T1000 (cell line): ENCODE data around the gene NPPB.

Experiments
- DNase-seq: peaks from one replicate; lab custom pipeline; 2025; ENCODE audit warnings: mixed read lengths; lab: John Stamatoyannopoulos, UW

The NPPB gene

DNA sequence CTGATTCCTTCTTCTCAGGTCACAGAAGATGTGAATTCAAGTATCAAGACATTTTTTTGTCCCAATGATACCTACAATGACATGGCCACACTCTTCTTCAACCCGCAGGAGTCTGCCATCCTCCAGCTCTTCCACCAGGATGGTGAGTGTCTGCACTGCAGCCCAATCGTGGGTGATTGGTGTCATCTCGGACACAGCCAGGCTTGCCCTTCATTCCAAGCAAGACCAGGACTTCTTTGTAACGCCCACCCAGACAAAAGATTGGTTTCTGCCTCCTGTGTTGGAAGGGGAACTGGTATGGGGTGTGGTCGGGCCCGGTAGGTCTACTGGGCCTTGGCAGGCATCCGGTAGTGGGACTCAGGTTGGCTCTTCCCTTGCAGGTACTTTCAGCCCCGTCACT is 25.2 kb downstream of the NPPB start:
- DNase-seq: no peak

GRCh38 chr1:11831945-11832725 is 26.6 kb downstream of the NPPB start:
- DNase-seq: no peak

DNA sequence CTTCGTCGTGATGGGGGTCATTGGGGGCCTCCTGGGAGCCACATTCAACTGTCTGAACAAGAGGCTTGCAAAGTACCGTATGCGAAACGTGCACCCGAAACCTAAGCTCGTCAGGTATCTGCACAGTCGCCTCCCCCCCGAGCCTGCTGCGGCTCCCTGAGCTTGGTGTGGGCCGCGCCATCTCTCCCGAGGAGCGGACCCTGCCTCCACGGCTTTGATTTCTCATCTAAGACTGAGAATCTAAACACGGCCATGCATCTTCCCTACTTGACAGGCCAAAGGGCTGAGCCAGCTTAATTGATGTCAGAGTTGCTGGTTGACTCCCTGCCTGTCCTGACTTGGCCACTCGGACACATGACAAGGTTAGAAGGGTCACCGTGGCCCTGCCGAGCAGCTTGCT is 30.2 kb downstream of the NPPB start:
- no peak for DNase-seq

- DNase-seq: no peak
Observed at GRCh38 chr1:11826946-11827345, 31.8 kb downstream of the NPPB start.

- no peak for DNase-seq
Observed at GRCh38 chr1:11825131-11825530, 33.6 kb downstream of the NPPB start.

DNA sequence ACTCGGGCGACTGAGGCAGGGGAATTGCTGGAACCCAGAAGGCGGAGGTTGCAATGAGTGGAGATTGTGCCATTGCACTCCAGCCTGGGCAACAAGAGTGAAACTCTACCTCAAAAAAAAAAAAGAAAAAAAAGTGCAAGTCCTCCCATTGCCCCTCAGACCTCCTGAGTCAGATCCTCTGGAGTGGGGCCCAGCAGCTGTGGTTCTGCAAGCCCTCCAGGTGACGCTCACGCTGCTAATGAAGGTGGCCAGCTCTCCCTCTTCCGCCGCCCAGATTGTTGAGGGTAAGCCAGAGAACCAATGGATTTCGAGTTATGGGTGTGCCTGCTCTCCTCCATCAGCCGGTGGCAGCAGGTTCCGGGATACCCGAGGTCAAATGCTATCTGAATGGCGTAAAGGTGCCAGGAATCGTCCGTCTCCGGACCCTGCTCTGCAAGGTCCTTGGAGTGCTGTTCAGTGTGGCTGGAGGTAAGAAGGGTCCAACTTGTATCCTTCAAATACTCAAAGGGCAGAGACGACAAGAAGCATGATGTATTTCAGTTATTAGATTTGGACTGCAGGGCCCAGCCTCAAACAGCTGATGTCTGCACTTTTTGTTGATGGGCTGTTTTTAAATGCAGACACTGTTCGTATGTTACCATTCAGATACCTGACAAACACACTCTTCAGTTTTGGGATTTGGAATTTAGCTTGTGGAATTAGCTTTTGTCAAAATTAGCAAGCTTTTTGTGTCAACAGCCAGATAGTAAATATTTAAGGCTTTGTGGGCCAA is 35.2 kb downstream of the NPPB start:
- DNase-seq: no peak

GRCh38 chr1:11822091-11822490 is 36.7 kb downstream of the NPPB start:
- DNase-seq: no peak

- no peak for DNase-seq
Observed at GRCh38 chr1:11817192-11817591, 41.6 kb downstream of the NPPB start.

- DNase-seq: no peak
Observed at GRCh38 chr1:11813021-11813420, 45.7 kb downstream of the NPPB start.
